ENCODE results near the gene TULP4. TPM values are rescaled to one million over a fixed set of nuclear protein-coding genes. Genes with fewer than 3 reads are reported as not detected.

TULP4 gene
- total and polyA plus RNA-seq, 2 experiments from 2014 or later: 20.0 to 118 TPM

GRCh38 chr6:158536084-158536890 lies 224.0 kb downstream of the TULP4 start:
- DNase-seq (ENCODE audit: low read depth in 1 of 2, low spot score in 1 of 2): peak; percentile 83 to 92
- H3K36me3 ChIP-seq: no peaks in the 10 kb centered on the region
- peak overlapping the region; percentile 77 for H3K4me3 ChIP-seq
- no peak for TF ChIP-seq CTCF (IDR thresholded peaks at IDR 0.05; ENCODE audit: low read depth, low read length)
- no peak overlapping the region for H3K27ac ChIP-seq
- no peaks in the 10 kb centered on the region for H3K4me1 ChIP-seq (ENCODE audit: low read depth)
- no peaks in the 10 kb centered on the region for H3K9me3 ChIP-seq (ENCODE audit: low read depth)
- H3K27me3 ChIP-seq: no peaks in the 10 kb centered on the region

- no peaks in the 10 kb centered on the region for H3K9me3 ChIP-seq (ENCODE audit: low read depth)
- DNase-seq (ENCODE audit: low read depth in 1 of 2, low spot score in 1 of 2): peak; percentile 39 to 84
- no peak for TF ChIP-seq CTCF (IDR thresholded peaks at IDR 0.05; ENCODE audit: low read depth, low read length)
- H3K4me1 ChIP-seq (ENCODE audit: low read depth): no peaks in the 10 kb centered on the region
- peak overlapping the region; percentile 77 for H3K4me3 ChIP-seq
- H3K27ac ChIP-seq: no peak overlapping the region
- no peaks in the 10 kb centered on the region for H3K27me3 ChIP-seq
- H3K36me3 ChIP-seq: no peaks in the 10 kb centered on the region
Observed at GRCh38 chr6:158536891-158537798, 224.9 kb downstream of the TULP4 start.

GRCh38 chr6:158538741-158539140 lies 226.5 kb downstream of the TULP4 start:
- Histone ChIP-seq H3K9me3 (ENCODE audit: low read depth) (no peaks in the 10 kb centered on the region), H3K27me3 (no peaks in the 10 kb centered on the region), H3K4me3 (no peak overlapping the region), H3K36me3 (no peaks in the 10 kb centered on the region), H3K27ac (no peak overlapping the region), H3K4me1 (ENCODE audit: low read depth) (no peaks in the 10 kb centered on the region)
- DNase-seq (ENCODE audit: low read depth in 1 of 2, low spot score in 1 of 2): no peak
- TF ChIP-seq CTCF (IDR thresholded peaks at IDR 0.05; ENCODE audit: low read depth, low read length): no peak

- H3K36me3 ChIP-seq: no peaks in the 10 kb centered on the region
- no peak overlapping the region for H3K27ac ChIP-seq
- no peak for TF ChIP-seq CTCF (IDR thresholded peaks at IDR 0.05; ENCODE audit: low read depth, low read length)
- DNase-seq (ENCODE audit: low read depth in 1 of 2, low spot score in 1 of 2): no peak
- H3K4me3 ChIP-seq: no peak overlapping the region
- H3K4me1 ChIP-seq (ENCODE audit: low read depth): no peaks in the 10 kb centered on the region
- H3K9me3 ChIP-seq (ENCODE audit: low read depth): no peaks in the 10 kb centered on the region
- H3K27me3 ChIP-seq: no peaks in the 10 kb centered on the region
Observed at GRCh38 chr6:158539413-158539812, 227.1 kb downstream of the TULP4 start.

- Histone ChIP-seq H3K36me3 (no peaks in the 10 kb centered on the region), H3K4me1 (ENCODE audit: low read depth) (no peaks in the 10 kb centered on the region), H3K4me3 (no peak overlapping the region), H3K27ac (no peak overlapping the region), H3K27me3 (no peaks in the 10 kb centered on the region), H3K9me3 (ENCODE audit: low read depth) (no peaks in the 10 kb centered on the region)
- DNase-seq (ENCODE audit: low read depth in 1 of 2, low spot score in 1 of 2): no peak
- TF ChIP-seq CTCF (IDR thresholded peaks at IDR 0.05; ENCODE audit: low read depth, low read length): no peak
Observed at GRCh38 chr6:158539881-158540280, 227.6 kb downstream of the TULP4 start.

Measured in cardiac muscle cell (in vitro differentiated cells and primary cell).